T1000 (cell line): ENCODE results near the gene FOXK1.
"Not testable (repeated sequence)": the region's sequence is repeated elsewhere in the genome, so short reads cannot be mapped to it uniquely, and the experiment has no call there.

Experiments
- DNase-seq: peaks from one replicate; lab custom pipeline; 2025; ENCODE audit warnings: mixed read lengths; lab: John Stamatoyannopoulos, UW

FOXK1 gene

DNA sequence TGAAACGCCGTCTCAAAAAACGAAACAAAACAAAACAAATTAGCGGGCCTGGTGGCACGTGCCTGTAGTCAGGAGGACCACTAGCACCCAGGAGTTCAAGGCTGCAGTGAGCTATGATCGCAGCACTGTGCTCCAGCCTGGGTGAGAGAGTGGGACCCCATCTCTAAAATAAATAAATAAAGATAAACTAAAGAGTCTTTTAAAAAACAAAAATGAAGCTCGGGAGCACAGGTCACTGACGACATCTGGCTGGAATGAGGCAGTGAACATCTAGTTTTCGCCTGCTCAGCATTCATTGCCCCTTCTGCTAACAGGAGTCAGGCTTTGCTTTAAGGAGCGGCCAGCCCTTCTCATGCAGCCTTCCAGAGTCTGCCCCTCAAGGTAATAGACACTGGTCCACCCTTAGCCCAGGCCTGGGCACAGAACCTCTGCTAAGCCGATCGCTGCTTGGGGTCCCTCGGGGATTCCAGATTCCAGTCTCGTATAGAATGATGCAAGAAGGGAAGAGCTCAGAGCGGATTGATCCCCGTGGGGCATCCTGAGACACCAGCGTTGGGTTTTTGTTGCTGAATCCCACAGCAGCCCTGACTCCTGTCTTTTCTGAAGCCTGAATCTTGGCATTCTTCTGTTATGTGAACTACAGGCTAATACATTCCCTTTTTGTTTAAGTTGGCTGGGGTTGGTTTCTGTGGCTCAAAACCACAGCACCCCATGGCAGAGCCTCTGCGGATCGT is 14.2 kb upstream of the FOXK1 start:
- DNase-seq, result peak; percentile 52

DNA sequence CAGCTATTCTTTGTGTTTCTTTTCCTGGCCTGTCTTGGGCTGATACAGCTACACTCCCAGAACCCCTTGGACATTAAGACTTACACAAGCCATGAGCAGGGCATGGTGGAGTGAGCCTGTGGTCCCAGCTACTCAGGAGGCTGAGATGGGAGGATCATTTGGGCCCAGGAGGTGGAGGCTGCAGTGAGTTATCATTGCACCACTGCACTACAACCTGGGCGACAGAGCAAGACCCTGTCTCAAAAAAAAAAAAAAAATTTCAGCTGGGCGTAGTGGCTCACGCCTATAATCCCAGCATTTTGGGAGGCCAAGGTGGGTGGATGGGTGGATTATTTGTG is 13.6 kb upstream of the FOXK1 start:
- no peak for DNase-seq

DNA sequence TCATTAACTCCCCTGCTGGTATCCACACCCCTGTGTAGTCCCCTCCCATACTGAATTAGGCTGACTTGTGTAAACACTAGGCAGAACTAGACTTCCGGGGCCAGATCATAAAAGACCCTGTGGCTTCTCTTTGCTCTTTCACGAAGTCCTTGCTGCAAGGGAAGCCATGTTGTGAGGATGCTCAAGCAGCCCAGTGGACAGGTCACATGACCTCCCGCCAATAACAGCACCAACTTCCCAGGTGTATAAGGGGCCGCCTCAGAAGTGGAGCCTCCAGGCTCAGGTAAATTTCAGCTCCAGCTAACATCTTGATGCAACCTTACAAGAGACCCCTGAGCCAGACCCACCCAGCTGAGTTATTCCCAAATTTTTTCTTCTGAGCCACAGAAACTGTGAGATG is 11.3 kb upstream of the FOXK1 start:
- DNase-seq, result no peak

DNA sequence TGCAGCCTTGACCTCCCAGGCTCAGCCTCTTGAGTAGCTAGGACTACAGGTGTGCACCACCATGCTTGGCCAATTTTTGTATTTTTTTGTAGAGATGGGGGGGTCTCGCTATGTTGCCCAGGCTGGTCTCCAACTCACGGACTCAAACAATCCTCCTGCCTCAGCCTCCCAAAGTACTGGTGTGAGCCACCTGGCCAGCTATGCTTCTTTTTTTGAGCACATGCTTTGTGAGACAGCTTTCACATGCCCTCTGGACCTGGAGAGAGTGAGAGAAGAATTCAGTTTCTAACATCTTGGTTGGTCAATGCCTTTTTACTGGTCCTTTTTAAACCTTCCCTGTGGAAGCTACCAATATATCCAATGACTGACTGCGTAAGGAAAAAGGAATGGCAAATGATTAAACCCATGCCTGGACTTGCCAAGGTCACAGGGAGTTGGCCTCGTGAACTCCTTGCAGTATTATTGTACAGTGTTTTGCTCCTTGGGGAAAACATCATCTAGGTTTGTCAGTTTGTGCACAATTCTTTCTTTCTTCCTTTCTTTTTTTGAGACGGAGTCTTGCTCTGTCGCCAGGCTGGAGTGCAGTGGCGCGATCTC is 6.2 kb upstream of the FOXK1 start:
- DNase-seq, result no peak

DNA sequence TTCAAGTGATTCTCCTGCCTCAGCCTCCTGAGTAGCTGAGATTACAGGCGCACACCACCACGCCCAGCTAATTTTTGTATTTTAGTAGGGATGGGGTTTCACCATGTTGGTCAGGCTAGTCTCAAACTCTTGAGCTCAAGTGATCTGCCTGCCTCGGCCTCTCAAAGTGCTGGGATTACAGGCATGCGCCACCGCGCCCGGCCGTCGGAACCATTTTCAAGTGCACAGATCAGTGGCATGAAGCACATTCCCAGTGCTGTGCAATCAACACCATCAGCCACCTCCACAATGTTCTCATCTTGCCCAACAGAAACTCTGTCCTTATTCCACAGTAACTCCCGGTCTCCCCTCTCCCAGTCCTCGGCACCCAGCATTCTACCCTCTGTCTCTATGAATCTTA is 4.6 kb upstream of the FOXK1 start:
- DNase-seq, result not testable (repeated sequence)

DNA sequence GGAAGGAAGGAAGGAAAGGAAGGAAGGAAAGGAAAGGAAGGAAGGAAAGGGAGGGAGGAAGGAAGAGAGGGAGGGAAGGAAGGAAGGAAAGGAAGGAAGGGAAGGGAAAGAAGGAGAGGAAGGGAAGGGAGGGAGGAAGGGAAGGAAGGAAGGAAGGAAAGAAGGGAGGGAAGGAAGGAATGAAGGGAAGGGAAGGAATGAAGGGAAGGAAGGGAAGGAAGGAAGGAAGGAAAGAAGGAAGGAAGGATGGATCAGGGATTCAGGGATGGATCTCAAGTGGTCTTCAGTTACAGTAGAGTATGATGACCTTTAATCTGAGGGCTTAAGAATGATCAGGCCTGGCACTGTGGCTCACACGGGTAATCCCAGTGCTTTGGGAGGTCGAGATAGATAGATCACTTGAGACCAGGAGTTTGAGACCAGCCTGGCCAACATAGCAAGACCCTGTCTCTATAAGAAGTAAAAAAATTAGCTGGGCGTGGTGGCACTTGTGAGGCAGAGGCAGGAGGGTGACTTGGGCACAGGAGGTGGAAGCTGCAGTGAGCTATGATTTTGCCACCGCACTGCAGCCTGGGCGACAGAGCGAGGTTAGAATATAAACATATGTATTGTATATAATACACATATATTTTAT is 760 bp upstream of the FOXK1 start:
- DNase-seq, result no peak

DNA sequence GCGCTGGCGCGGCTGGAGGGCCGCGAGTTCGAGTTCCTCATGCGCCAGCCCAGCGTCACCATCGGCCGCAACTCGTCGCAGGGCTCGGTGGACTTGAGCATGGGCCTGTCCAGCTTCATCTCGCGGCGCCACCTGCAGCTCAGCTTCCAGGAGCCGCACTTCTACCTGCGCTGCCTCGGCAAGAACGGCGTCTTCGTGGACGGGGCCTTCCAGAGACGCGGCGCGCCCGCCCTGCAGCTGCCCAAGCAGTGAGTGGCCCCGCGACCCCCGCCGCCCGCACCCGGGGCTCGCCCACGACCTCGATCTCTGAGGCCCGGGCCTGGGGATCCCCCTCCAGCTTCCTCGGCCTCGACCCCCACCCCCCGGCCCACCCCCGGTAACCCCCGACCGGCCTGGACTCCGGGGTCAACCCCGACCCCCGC is 537 bp downstream of the FOXK1 start:
- no peak for DNase-seq

DNA sequence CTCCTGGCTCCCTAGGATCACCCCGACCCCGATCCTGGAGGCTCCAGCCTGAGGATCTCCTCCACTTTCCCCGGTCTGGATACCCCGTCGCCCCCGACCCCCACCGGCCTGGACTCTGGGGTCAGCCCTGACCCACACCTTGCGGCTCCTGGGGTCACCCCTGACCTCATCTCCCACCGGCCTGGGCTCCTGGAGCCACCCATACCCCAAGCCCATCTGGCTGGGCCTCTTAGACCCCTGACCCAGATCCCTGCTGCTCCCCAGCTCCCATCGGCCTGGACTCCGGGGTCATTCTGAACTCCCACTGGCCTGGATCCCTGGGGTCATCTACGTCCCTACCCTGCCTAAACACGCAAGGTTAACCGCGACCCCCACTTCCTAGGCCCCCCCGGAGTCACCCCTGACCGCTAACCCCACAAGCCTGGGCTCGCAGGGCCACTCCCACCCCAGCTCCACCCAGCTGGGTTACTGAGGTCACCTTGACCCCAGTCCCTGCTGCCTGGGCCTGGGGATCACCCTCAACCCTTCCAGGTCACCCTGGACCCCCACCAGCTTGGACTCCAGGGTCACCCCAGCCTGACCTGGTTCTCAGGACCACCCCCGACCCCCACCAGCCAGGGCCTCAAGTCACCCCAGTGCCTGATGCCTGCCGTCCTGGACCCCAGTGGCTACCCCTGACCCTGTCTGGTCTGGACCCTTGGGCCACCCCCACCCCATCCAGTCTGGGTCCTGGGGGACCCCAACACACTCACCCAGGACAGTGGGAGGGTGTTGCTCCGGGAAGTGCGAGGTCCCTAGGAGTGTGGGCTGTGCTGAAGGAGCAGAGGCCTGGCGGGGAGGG is 1.2 kb downstream of the FOXK1 start:
- no peak for DNase-seq

DNA sequence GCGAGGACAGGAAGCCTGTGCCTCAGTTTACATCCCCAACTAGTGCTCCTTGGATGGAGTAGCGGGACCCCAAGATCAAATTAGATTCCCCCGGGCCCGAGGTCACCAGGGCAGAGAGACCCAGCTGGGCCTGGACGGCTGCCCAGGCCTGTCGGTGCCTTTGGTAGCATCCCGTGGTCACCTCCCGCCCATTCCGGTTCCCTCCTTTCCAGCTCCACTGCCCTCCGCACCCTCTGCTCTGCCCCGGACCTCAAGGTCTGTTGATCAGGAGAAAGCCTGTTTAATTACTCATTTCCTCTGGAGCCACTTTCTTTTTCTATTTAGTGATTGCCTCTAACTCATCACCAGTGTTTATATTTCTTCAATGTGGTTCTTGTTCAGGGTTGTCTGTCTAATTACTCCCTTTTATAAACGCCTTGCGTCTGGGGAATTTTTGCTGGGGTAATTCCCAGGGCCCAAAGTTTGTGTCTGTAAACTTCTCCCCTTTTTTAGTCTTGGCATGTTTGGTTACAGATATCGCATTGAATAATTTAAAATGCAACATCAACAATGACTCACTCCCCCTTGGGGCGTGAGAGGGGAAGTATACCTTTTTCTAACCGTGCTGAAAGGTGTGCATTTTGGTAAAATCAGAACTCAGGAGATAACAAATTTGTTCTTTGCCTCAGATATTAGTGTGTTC is 1.9 kb downstream of the FOXK1 start:
- peak; percentile 24 for DNase-seq

DNA sequence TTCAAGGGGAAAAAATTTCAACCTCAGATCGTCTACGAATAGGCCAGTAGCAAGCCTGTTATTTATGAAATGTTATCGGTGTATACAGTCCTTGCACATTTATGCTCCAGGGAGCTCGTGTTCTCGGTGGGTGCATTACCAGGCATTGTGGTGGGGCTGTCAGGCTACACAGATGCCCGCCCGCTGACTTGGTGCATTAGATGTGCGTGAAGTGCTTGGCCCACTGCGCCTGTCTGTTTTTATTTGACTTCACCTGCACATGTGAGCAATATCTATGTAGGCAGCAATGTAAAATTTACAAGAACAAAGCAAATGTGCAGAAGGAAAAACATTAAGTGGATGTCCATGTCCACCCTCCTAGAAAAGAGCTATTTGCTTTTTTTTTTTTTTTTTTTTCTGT is 2.8 kb downstream of the FOXK1 start:
- no peak for DNase-seq

DNA sequence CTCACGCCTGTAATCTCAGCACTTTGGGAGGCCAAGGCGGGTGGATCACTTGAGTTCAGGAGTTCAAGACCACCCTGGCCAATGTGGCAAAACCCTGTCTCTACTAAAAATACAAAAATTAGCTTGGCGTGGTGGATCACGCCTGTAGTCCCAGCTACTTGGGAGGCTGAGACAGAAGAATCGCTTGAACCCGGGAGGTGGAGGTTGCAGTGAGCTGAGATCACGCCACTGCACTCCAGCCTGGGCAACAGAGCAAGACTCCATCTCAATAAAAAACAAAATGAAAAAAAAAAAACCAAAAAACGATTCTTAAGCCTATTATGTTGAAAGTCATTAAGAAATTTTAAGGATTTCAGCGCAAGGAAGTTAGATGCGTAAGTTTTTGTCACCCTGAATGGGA is 3.6 kb downstream of the FOXK1 start:
- not testable (repeated sequence) for DNase-seq

DNA sequence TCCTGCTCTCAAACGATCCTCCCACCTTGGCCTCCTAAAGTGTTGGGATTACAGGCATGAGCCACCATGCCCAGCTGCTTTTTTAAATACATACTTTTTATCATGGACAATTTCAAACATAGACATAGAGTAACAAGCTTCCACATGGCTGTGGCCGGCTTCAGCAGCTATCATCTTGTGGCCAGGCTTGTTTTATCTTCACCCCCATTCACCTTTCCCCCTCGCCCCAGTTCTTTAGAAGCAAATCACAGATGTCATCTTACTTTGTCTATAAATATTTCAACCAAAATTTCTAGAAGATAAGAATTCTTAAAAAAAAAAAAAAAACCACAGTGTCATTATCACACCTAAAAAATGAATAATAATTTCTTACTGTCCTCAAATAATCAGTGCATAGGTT is 5.9 kb downstream of the FOXK1 start:
- DNase-seq, result no peak

DNA sequence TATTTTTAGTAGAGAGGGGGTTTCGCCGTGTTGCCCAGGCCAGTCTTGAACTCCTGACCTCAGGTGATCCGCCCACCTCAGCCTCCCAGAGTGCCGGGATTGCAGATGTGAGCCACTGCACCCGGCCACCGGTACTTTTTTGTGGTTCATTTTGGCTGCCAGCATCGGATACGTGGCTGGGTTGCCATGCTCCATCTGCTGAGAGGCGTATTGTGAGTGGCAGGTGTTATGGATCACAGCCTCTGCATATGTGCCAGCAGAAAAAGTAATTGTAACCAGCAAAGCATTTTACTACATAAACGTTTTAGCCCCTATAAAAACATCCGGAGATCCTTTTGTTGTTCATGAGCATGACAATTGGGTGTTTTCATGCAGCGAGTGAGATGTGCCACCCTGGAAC is 7.1 kb downstream of the FOXK1 start:
- no peak for DNase-seq

DNA sequence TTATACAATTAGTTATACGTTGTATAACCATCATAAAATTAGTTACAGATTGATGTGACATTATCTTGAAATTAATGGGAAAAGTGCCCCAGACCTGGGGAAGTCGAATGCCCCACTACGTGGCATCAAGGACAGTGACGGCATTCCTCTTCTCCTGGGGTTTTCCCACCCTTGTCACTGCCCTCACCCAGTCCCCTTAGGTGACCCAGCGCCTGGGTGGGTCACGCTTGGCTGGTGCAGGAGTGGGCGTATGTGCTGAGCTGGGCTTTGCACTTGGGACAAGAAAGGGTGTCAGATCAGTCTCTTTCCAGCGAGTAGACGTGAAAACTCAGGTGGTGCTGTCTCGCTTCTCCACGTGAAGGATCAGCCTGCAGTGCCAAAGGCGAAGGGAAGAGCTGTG is 7.6 kb downstream of the FOXK1 start:
- DNase-seq, result no peak

DNA sequence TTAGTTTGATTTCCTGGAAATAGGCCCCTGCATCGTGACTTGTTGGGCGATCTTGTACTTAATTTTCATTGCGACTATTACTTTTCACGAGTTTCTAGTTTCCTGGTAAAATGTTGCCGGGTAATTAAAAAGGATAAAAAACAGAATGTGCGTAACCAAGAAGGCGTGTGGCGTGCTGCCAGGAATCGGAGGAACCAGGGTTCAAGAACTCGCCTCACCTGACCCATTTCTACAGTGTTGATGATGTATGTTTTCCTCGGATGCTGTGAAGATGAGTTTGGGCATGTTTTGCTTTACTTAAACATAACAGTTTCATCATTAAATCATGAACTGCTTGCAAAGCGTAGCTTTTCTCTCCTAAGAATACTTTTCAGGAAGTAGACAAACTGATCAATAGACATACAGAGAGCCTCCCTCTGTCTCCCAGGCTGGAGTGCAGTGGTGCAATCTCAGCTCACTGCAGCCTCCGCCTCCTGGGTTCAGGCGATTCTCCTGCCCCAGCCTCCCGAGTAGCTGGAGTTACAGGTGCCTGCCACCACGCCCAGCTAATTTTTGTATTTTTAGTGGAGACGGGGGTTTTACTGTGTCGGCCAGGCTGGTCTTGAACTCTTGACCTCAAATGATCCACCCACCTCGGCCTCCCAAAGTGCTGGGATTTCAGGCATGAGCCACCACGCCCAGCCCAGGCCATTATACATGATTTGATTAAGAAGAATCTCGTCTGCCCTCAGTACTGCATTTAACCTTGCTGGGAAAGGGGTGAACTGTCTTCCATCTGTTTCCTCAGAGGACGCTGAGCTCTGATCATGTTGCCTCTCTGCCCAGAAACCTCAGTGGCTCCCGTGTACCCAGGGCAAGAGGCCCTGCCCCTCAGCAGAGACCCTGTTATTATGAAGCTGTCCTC is 9.1 kb downstream of the FOXK1 start:
- DNase-seq, result no peak

DNA sequence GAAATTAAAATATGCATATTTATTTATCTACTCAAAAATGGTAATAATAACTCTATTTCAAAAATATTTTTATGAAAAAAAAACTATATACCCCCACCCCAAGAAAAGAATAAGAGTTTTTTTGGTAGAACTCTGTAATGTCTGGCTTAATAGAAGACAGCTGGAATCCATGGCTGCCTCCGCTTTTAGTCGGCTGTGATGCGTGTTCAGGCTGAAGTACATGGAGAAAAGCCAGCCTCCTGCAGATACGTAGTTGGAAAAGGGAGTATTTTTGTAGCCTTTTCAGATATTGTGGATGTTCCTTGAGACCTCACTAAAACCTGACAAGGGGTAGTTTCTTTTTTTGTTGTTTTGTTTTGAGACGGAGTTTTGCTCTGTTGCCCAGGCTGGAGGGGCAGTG is 10.0 kb downstream of the FOXK1 start:
- DNase-seq, result no peak

DNA sequence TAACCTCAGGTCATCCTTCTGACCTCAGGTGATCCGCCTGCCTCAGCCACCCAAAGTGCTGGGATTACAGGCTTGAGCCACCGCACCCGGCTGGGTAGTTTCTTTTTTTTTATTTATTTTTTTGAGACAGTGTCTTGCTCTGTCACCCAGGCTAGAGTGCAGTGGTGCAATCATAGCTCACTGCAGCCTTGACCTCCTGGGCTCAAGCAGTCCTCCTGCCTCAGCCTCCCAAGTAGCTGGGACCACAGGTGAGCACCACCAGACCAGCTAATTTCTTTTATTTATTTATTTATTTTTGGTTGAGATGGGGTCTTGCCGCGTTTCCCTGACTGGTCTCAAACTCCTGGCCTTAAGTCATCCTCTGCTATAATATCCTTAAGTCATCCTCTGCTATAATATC is 10.5 kb downstream of the FOXK1 start:
- not testable (repeated sequence) for DNase-seq

DNA sequence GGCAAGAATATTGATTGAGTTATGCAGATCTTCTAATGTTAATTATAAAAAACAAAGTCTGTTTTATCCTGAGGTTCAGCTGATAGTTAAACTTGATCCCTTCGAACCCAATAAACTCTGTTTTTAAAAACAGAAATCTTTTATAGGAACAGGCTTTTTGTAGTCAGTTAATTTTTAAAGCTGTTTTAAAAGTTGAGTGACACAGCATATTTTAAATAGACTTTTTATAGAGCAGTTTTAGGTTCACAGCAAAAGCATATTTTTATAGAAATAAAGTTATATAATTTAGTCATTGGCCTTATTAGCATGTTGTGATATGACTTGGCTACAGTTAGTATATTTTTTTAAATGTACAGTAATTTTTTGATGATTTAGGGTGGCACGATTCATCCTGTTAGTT is 11.1 kb downstream of the FOXK1 start:
- no peak for DNase-seq

DNA sequence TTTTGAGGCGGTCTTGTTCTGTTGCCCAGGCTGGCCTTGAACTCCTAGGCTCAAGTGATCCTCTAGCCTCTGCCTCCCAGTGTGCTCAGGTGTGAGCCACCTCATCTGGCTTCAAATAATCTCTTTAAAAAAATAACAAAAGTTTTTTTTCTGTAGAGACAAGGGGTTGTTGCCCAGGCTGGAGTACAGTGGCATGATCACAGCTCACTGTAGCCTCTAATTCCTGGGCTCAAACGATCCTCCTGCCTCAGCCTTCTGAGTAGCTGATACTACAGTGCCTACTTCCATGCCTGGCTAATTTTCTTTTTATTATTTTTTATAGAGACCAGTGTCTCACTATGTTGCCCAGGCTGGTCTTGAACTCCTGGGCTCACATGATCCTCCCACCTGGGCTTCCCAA is 11.7 kb downstream of the FOXK1 start:
- no peak for DNase-seq

DNA sequence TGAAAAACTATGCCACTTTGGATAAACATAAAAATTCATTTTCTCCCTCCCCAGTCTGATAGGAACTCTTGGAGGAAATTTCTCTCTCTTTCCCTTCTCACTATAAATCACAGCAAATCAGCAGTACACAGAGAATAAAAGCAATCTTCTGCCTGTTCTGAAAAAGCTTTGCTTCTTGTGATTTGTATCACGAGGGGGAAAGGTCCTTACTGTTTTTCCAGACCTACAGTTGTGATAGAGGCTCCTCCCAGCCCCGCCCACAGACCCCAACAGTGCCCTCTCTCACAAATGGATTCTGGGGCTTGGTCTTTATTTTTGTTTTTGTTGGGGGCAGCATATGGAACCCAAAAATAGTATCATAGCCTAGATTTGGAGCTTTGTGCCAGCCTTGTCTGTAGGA is 12.2 kb downstream of the FOXK1 start:
- DNase-seq, result no peak

DNA sequence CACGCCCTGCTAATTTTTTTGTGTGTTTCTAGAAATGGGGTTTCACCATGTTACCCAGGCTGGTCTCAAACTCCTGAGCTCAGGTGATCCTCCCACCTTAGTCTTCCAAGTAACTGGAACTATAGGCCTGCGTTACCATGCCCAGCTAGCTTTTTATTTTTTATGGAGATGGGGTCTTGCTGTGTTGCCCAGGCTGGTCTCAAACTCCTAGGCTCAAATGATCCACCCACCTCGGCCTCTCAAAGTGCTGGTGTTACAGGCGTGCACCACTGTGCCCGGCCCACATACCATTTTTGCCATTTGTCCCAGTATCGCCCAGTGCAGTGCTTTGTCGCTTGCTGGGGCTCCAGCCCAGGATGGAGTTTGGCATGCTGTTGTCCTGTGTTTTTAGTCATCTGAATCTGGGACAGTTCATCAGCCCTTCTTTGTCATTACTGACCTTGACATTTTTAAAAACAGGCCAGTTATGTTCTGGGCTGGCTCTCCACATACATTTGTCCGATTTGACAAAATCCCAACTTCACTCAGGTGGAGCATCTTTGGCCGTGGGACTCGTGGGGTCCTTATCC is 16.7 kb downstream of the FOXK1 start:
- no peak for DNase-seq
